IPS DF 19.7 (cell line): ENCODE measurements around the gene VTI1A.
"Not testable (repeated sequence)": the region's sequence is repeated elsewhere in the genome, so short reads cannot be mapped to it uniquely, and the experiment has no call there.

Source experiments
- DNase-seq: peaks from one replicate; pipeline ENCODE4 v3.0.0-alpha.2; 2013; ENCODE audit warnings: low read depth, low spot score

VTI1A gene

DNA sequence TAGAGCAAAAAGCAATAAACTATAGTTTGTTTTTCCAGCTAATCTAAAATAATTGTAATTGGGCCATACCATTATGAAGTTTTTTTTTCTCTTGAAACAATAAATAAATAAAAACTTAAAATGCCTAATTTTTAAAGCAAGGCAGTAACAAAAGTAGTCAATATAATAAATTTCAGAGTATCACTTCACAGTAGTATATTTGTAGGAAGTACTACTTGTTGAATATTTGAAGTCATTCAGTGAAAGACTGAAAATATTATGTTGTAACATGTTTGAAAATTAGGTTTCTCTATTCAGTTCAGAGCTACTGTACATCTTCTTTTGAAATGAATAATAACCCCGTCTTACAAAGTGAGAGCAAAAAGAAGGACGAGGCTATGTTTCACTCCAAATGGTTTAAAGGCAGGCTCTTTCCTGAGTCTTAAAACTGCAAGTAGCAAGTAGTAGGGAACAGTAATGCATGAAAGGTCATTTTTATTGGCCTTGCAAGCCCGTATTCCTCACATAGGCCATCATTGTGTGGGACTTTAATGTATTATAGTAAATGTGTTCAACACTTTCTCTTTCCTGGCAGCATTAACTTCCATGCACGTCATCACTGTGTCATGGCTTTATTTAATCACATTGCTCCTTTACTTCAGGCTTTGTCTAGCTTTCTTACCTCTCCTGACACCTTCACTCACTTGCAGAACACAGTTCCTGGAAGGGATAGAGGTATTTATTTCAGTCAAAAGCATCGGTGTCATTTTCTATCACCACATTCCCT lies 141.4 kb downstream of the VTI1A start:
- no peak for DNase-seq

DNA sequence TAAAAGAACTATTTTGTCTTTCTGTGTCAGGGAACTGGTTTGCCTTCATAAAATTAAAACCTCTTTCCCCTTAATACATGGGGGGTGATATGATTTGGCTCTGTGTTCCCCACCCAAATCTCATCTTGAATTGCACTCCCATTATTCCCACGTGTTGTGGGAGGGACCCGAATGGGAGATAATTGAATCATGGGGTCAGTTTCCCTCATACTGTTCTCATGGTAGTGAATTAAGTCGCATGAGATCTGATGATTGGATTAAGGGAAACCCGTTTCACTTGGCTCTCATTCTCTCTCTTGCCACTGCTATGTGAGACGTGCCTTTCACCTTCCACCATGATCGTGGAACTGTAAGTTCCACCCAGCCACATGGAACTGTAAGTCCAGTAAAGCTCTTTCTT lies 142.1 kb downstream of the VTI1A start:
- DNase-seq = no peak

DNA sequence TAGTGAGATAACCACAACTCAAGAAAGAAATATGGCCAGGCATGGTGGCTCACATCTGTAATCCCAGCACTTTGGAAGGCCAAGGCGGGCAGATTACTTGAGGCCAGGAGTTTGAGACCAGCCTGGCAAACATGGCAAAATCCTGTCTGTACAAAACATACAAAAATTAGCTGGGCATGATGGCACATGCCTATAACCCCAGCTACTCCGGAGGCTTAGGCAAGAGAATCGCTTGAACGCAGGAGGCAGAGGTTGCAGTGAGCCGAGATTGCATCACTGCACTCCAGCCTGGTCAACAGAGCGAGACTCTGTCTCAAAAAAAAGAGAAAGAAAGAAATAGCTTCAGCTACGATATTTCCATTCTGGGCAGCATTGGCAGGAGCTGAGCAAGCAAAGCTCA lies 143.8 kb downstream of the VTI1A start:
- not testable (repeated sequence) for DNase-seq

DNA sequence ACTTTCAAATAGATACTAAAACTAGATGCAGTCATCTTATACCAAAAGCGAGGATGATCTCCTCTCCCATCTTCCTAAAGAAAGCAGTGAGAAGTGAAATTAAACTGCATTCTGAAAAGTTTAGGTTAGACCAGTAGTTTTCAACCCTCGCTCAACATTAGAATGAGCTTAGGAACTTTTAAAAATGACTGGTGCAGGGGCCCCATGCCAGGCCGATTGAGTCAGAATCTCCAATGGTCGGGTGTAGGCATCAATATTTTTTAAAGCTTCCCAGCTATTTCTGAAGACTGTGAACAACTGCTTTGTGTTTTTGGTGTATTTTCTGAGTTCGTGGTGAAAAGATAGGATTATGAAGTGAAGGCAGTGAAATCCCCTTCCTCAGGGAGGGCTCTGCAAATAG lies 146.0 kb downstream of the VTI1A start:
- no peak for DNase-seq

DNA sequence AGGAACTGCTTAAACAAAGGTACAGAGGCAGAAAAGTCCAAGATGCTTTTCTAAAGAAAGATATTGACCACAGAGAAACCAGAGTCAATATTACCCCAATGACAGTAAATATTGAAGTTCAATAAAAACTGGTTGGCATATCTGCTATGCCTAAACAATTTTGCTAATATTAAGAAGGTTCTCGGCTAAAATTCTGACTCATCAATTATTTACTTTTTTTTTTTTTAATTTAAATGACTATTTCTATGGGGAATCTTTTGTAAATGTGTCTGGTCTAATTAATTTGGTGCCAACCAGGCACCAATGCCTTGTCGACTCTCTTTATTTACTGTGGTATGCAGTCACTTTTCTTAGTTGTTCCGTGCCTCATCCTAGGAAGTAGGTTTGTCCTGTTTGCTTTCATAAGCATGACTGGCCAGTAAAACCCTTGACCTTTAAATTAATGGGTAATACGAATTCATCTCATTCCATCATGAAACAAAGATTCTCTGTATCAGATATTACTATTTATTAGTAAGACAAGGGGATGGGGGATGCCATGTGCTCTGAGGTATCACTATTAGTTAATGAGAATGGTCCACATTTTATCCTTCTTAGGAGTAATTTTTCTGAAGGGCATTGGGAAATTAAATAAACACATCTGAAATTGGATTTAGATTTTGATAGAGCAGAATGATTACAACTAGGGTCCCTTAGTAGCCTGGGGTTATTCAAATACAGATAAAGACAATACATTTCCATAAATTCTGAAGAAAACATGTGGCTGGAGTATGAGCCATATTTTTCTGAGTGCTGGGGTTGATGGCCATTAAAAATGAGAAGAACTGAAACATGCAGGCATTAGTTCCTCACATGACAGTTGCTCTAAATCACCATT lies 154.4 kb downstream of the VTI1A start:
- no peak for DNase-seq

DNA sequence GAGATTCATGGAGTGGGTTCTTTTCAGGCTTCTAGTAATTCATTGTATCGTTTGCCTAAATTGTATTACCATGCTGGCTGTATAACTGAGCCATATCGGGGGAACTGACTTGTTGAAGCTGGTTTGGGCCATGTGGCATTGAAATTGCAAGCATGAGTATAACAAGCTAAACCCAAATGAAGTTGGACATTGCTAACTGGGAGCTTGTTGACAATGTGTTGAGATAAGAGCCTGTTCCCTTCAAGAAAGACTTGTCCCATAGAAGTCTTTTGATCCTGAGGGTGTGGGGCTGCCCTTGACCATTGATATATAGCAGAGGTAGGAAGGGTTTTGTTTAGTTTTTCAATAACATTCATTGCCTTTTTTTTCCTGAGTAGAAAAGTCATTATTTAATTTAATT lies 156.0 kb downstream of the VTI1A start:
- DNase-seq = no peak

DNA sequence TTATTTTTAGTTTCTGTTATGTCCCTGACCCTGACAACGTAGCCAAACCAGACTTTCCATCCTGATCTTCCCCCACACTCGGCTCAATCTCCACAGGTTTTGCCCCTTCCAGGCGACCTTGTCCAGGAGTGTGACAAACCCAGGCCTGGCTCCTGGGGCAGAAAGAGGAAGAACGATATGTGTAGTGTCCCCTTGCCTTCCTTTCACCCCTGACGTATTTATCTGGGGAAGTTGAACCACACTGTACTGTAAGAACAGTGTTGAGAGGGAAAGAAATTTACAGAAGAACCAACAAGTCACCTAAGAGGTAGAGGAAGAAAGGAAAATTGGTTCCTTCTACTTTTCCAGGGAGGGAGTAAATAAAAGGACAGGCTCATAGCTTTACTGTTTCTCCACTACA lies 158.0 kb downstream of the VTI1A start:
- no peak for DNase-seq

DNA sequence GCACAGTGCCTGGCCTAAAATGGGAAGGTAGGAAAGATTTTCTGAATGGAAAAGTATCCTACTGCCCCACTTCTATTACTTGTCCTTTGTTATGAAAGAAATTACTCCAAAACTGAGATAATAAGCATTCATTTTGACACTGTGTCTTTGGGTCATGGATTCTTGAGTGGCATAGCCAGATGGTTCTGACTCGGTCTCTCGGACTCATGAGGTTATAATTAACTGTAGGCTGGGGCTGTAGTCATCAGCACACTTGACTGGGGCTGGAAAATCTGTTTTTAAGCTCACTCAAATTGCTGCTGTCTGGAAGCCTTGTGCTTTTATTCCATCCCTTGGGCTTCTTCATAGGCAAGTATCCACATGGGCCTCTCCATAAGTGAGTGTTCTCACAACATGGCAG lies 160.5 kb downstream of the VTI1A start:
- no peak for DNase-seq

DNA sequence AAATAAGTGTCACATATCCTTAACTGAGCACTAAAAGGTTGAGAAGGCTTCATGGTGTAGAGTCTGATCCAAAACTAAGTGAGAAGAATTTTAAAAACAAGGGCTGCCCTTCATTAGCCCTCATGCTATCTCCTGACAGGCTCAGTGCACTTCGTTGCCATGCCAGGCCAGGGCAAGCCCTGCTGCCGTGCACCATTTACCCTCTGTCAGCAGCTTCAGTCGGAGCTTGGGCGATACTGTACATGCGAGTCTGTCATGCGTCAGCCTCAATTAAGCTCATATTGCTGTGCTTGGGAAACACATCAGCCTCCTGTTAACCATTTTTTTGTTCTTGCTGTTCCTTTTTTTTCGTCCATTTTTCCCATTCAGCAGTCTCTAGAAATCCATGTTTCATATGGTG lies 166.6 kb downstream of the VTI1A start:
- no peak for DNase-seq

DNA sequence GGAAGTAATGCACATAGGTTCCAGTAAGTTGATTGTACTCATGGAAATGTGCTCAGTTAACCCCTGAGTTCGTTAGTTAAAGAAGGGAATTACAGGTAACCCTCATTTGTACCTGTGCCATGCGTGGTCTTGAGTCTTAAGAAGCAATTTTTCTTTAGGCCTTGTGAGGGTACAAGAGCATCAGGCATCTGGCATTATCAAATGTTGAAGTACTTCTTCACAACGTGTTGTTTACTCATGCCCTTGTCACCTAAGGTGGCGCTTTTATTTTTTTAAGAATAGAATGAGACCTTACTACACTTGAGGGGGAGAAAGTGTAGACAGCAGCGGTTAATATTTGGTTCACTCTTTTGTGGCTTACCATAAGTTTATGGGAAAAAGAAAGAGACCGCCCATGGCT lies 167.1 kb downstream of the VTI1A start:
- no peak for DNase-seq

DNA sequence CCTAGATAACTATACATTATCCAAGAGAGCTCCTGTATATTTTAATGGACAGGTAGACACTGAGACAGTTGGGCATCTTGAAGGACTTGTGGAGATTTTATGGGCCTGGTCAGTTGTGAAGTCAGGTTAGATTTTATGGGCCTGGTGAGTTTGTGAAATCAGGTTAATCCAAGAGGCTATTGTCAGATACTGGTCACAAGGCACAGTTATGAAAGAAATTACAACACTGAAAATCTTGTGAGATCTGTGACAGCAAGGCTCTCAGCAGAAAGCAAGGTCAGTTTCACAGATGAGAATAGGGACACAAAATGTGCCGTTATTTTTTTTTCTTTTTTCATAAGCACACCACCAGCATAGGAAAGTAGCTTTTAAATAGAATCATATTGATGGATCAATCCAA lies 167.6 kb downstream of the VTI1A start:
- no peak for DNase-seq

DNA sequence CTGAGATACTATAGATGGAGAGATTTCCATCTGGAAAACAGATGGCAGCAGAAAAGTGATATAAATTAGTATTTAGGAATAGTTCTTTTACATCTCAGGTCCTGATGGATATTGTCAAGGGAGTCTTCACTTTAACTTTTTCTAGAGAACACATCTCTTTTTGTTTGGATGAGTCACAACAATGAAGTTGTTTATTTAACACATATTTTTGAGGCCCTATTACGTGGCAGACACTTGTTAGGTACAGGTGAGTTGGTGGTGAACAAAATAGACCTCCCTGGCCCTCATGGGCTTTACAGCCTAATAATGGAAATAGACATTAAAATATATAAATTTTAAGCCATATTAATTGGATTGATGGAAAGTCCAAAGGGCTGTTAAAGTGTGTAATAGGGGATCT lies 168.3 kb downstream of the VTI1A start:
- DNase-seq = no peak

DNA sequence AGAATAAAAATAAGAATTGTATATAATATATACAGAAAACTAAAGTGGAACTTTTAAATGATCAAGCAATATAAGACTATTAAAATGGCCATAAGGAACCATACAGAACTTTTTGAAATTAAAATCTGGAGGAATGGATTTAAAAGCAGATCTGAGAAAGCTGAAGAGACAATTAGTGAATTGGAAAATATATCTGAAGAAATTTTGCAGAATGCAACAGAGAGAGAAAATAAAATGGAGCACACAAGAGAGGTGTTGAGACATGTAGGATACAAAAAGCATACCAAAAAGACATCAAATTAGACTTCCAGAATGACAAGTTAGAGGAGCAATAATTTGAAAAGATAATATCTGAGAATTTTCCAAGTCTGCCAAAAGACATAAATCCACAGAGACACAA lies 169.6 kb downstream of the VTI1A start:
- no peak for DNase-seq

DNA sequence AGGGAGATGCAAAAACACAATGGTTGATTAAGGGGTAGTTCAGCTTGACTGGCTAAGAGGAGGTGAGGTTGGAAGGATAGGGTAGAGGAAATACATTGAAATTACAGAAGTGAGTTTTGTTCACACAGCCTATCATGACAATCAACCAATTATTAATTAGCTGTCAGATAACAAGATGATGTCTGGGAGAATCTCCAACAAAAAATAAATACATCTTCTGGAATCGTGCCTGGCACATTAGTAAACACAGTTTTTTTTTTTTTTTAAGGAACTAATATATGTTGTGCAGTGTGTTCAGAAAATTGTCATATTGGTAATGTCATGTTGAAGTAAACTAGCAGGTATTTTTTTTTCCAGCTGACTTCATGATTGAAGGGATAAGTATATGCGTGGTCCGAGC lies 171.8 kb downstream of the VTI1A start:
- no peak for DNase-seq

DNA sequence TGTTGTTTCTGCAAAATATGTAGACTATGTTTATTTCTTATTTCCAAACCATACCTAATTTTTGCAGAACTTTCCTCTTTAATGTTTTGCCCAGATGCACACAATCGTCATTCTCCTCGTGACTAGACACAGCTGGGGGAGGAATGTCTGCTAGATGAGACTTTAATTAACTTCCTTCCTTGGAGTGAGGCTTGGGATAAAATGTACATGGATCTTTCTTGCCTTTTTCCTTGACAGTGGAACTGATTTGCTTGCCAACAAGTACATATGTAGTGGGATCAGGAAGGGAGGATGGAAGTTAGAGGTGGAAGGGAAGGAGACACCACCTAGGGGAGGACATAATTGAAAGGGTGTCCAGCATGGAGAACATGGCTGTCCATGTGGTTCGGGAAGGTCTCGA lies 172.5 kb downstream of the VTI1A start:
- no peak for DNase-seq

DNA sequence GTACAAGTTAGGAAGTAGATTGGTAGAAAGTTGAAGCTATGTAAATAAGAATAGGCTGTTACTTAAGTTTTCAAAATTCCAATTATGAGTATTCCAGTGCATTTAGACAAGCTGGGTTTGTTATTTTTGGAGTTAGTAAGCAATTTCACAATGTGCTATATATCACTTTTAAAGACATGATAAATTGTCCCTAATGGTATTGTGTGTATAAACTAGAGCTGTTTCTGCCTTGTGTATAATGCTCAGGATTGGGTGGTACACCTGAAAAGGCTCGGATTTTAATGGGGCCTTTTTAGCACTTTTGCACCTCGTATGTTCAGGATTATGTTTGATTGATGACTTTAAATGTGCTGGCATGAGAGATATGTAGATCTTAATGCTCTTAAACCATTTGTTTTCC lies 175.8 kb downstream of the VTI1A start:
- no peak for DNase-seq

DNA sequence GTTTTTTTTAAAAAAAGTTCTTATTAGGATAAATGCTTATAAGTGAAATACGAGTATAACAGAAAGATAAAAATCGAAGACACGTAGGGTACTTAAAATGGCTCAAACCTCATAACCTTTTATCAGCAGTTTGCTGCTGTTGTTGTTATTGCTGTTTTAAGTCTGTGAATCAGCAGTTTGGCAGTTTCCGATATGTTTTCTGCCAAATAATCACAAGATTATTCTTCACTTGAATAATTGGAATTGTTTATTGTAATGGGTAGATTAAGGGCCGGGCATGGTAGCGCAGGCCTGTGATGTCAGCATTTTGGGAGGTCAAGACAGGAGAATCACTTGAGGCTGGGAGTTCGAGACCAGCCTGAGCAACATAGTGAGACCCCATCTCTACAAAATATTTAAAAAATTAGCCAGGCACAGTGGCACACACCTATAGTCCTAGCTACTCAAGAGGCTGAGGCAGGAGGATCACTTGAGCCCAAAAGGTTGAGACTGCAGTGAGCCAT lies 177.6 kb downstream of the VTI1A start:
- no peak for DNase-seq

DNA sequence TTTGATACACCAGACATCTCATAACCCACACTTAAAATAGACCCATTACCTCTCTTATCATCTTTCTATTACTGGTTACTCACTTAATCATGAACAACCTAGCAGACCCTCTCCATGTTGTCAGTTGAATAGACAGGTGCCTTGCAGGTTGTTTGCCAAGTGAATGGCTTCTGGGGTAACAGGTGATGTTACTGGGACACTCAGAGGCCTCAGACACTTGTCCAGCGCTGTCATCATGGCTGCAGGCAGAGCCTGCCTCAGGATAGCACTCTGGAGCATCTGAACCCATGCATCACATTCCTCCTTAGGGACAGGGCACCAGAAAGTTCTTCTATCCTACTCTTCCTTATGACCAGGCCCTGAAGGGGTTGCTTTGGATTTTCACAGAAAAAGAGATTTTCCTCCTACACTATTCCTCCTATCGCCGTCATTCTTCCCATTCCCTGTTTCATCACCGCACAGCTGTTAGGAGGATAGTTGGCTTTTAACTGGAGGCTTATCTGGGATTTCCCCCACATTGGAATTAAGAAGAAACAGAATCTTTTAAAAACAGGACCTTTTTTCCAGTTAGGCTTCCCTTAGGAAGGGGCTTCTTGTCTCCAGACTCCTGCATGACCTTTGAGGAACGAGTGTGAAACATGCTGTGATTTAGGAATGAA lies 182.1 kb downstream of the VTI1A start:
- no peak for DNase-seq

DNA sequence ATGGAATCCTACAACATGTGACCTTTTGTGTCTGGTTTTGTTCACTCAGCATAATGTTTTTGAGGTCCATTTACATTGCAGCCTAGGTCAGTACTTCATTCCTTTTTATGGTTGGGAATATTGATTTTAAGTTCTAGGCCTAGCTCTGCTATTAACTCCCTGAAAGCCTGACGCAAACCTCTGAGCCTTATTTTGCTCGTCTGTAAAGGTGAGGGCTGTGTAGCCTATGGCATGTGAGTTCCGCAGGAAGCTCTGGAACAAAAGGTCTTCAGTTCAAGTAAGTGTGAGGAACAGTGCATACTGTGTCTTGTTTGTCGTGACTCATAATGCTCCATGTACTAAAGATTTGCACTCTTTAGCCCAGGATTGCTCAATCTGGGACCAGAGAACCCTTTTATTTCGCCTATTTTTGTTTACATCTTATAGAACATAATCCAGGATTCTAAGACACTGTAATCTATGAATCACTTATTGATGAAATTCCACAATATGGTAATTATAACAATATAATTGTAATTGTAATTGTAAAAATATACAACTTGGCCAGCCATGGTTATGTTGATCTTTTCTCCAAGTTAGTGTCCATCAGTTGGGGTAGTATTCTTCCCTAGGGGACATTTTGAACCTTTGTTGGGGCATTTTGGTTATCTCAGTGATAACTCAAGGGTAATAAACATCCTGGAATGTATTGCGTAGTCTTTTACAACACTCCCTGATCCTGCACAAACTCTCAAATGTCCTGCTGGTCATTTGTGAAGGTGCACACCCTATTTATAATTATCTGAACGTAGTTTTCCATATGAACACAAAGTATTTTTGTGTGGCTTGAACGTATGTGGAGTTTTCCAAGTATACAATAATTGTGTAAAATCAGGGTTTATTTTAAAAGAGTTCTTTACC lies 184.7 kb downstream of the VTI1A start:
- no peak for DNase-seq

DNA sequence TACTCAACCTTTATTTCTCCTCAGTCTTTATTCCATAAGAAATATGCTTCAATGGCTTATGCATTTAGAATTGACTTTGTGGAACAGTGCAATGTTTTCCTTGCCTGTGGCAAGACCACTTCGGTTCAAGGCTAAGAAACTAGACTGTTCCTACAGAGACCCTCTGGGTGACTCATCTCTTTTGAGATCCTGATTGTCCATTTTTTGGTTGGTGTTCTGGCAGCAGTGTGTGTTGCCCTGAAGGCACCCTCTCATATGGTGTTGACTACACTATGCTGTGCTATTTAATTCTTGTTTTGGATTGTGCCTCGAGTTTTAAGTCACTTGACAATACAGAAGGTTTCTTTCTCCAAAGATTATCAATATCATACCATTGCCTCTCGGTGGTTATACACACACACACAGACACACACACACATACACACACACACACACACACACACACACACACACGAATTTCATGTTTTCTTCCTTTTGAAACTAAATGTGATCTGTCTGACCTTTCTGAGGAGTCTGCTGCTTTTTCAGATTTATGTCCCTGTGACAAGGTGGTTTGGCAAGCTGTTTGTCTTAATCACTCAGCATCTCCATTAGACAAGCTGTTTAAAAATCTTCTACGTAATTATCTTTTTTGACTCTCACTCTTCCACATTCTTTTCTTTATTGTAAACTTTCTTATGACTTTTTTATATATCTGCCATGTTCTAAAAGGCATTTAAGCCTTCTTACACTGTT lies 187.2 kb downstream of the VTI1A start:
- DNase-seq = no peak

DNA sequence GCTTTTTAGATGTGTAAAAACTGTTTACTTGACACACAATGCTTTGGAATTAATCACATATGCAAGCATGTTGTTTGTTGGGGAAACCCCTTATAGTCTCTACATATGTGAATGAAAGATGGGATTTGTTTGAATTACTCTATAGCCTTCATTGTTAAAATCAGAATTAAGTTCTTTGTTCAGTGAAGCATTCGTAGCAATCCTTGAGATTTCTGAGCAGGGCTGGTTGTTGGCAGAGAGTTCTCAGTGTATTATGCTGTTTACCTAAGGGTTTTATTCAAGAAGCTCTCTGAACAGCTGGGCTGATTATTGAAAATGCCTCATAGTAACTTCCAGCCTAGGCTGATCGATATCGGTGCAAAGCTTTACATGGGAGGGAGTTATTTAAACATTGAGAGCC lies 190.9 kb downstream of the VTI1A start:
- DNase-seq = no peak
